GM10266 (cell line): Measurements from ENCODE around the gene THAP12.
"Not testable (repeated sequence)": the region's sequence is repeated elsewhere in the genome, so short reads cannot be mapped to it uniquely, and the experiment has no call there.

Source experiments
- DNase-seq: peaks from one replicate; pipeline ENCODE4 v3.0.0; 2012; ENCODE audit errors: extremely low spot score
- CTCF ChIP-seq: IDR thresholded peaks from 2 replicates; pipeline ENCODE4 v1.5.1; 2012; ENCODE audit warnings: mild to moderate bottlenecking, low read depth; ENCODE audit not compliant: control insufficient read depth, insufficient read depth; ENCODE audit errors: missing control alignments

The THAP12 gene

GRCh38 chr11:76327202-76327601, 53.7 kb downstream of the THAP12 start:
- no peak for TF ChIP-seq CTCF
- DNase-seq, result no peak

GRCh38 chr11:76325185-76325584, 55.7 kb downstream of the THAP12 start:
- DNase-seq, result no peak
- no peak for TF ChIP-seq CTCF

GRCh38 chr11:76323804-76324203, 57.1 kb downstream of the THAP12 start:
- DNase-seq, result no peak
- no peak for TF ChIP-seq CTCF

GRCh38 chr11:76323375-76323774, 57.6 kb downstream of the THAP12 start:
- DNase-seq, result not testable (repeated sequence)

GRCh38 chr11:76322942-76323341, 58.0 kb downstream of the THAP12 start:
- no peak for TF ChIP-seq CTCF
- no peak for DNase-seq

GRCh38 chr11:76322540-76322939, 58.4 kb downstream of the THAP12 start:
- DNase-seq, result no peak
- TF ChIP-seq CTCF, result no peak

- DNase-seq, result no peak
Observed at GRCh38 chr11:76321820-76322524, 59.0 kb downstream of the THAP12 start.

More at GRCh38 chr11:76321820-76322524, 59.0 kb downstream of the THAP12 start:
- TF ChIP-seq CTCF, result no peak
